Liver (tissue), 9 donors: ENCODE measurements around the gene ZNF341. TPM values are rescaled to one million over a fixed set of nuclear protein-coding genes. Genes with fewer than 3 reads are reported as not detected.

Source experiments
- DNase-seq: peaks from one replicate; pipeline ENCODE4 v3.0.0-alpha.2; 2017; ENCODE audit warnings: low spot score
- H3K27ac ChIP-seq, 2 donors: one replicate each; pipeline ENCODE4 v1.7.0; 2013; ENCODE audit warnings: inconsistent platforms in 2 of 2, low read length in 2 of 2, control low read depth in 1 of 2, low read depth in 1 of 2, mild to moderate bottlenecking in 1 of 2
- H3K27me3 ChIP-seq, 4 donors: one replicate each; pipeline versions ENCODE4 v1.6.1 to v1.7.0; 2013; ENCODE audit warnings: low read length in 3 of 4, inconsistent platforms in 1 of 4, mild to moderate bottlenecking in 1 of 4, moderate library complexity in 1 of 4; ENCODE audit not compliant: control insufficient read depth in 4 of 4, insufficient read depth in 4 of 4
- H3K36me3 ChIP-seq, 4 donors: one replicate each; pipeline versions ENCODE4 v1.6.1 to v1.7.0; 2013; ENCODE audit warnings: low read length in 3 of 4, mild to moderate bottlenecking in 3 of 4, low read depth in 1 of 4, moderate library complexity in 1 of 4; ENCODE audit not compliant: control insufficient read depth in 4 of 4, insufficient read depth in 3 of 4
- H3K4me1 ChIP-seq, 4 donors: one replicate each; pipeline versions ENCODE4 v1.6.1 to v1.7.0; 2013; ENCODE audit warnings: low read length in 3 of 4, mild to moderate bottlenecking in 3 of 4, moderate library complexity in 1 of 4; ENCODE audit not compliant: control insufficient read depth in 4 of 4, insufficient read depth in 4 of 4
- H3K4me3 ChIP-seq, 3 donors: one replicate each; pipeline versions ENCODE4 v1.6.1 to v1.7.0; 2013; ENCODE audit warnings: low read length in 3 of 3, control low read depth in 1 of 3, low read depth in 1 of 3, mild to moderate bottlenecking in 1 of 3
- H3K9ac ChIP-seq, 2 donors: one replicate each; pipeline ENCODE4 v1.7.0; 2013; ENCODE audit warnings: low read length in 2 of 2, mild to moderate bottlenecking in 2 of 2, moderate library complexity in 2 of 2, control low read depth in 1 of 2, low read depth in 1 of 2
- H3K9me3 ChIP-seq, 4 donors: one replicate each; pipeline versions ENCODE4 v1.6.1 to v1.7.0; 2013; ENCODE audit warnings: low read length in 3 of 4; ENCODE audit not compliant: control insufficient read depth in 4 of 4
- FOXA2 ChIP-seq: IDR thresholded peaks from 2 replicates; pipeline ENCODE4 v1.6.1; 2016; ENCODE audit warnings: antibody characterized with exemption
- HNF4A ChIP-seq, 2 donors: conservative IDR thresholded peaks; 2 replicates each; pipeline ENCODE4 v1.6.1; 2016; ENCODE audit warnings: antibody characterized with exemption in 2 of 2, mild to moderate bottlenecking in 2 of 2
- JUND ChIP-seq, 2 donors: IDR thresholded peaks; 2 replicates each; pipeline ENCODE4 v1.6.1; 2016; ENCODE audit warnings: antibody characterized with exemption in 2 of 2
- RAD21 ChIP-seq, 2 donors: IDR thresholded peaks; 2 replicates each; pipeline ENCODE4 v1.6.1; 2016; ENCODE audit warnings: antibody characterized with exemption in 2 of 2, mild to moderate bottlenecking in 2 of 2
- REST ChIP-seq: IDR thresholded peaks from 2 replicates; pipeline ENCODE4 v1.6.1; 2016; ENCODE audit warnings: antibody characterized with exemption, mild to moderate bottlenecking
- RXRA ChIP-seq, 2 donors: IDR thresholded peaks; 2 replicates each; pipeline ENCODE4 v1.6.1; 2017 to 2018; ENCODE audit warnings: antibody characterized with exemption in 2 of 2, mild to moderate bottlenecking in 1 of 2
- SP1 ChIP-seq: IDR thresholded peaks from 2 replicates; pipeline ENCODE4 v1.6.1; 2018; ENCODE audit warnings: antibody characterized with exemption, mild to moderate bottlenecking
- TAF1 ChIP-seq: conservative IDR thresholded peaks from 2 replicates; pipeline ENCODE4 v1.6.1; 2016; ENCODE audit warnings: antibody characterized with exemption, mild to moderate bottlenecking
- YY1 ChIP-seq: IDR thresholded peaks from 2 replicates; pipeline ENCODE4 v1.6.1; 2016; ENCODE audit warnings: antibody characterized with exemption, mild to moderate bottlenecking
- ZBTB33 ChIP-seq: IDR thresholded peaks from 2 replicates; pipeline ENCODE4 v1.6.1; 2016; ENCODE audit warnings: antibody characterized with exemption
- WGBS: extraction: QIAGEN DNeasy Blood & Tissue Kit; methylation state at CpG from one replicate; pipeline ENCODE4 v1.1.7; 2013; 5-methylcytosine and 5-hydroxymethylcytosine counted together
- polyA plus RNA-seq, 2 donors: library from polyadenylated mRNA; stranded (reverse) in 1 of 2; unstranded in 1 of 2; fragments of 200-250 nt in 1 of 2; fragments of >200 nt in 1 of 2; fragmentation: Nextera tagmentation in 1 of 2; extraction: Ambion mirVana in 1 of 2; gene quantifications; one replicate each; pipeline versions ENCODE4 v1.2.1 to v1.2.3, GENCODE V29; 2013 to 2015
- total RNA-seq, 2 donors: library from RNA; depleted of rRNA; stranded (reverse); fragments of >200 nt; gene quantifications; one replicate each; pipeline ENCODE4 v1.2.3, GENCODE V29; 2014
- TF ChIP-seq, protein P1 (sequence below): fragments of 150-350 bp; IDR thresholded peaks from 2 replicates; pipeline ENCODE4 v1.5.1; 2017; ENCODE audit warnings: improper control_type of control experiment, low read depth, low read length; ENCODE audit not compliant: missing input control
- TF ChIP-seq, protein P2 (sequence below): IDR thresholded peaks from 2 replicates; pipeline ENCODE4 v1.6.1; 2016; ENCODE audit warnings: antibody characterized with exemption
- donor health status: healthy.
- donor health status: healthy.
- donor health status: healthy.
- donor health status: healthy.
- donor health status: healthy.

The ZNF341 gene
- total and polyA plus RNA-seq, 4 donors = 0.69 to 1.1 (median 0.82) TPM

DNA sequence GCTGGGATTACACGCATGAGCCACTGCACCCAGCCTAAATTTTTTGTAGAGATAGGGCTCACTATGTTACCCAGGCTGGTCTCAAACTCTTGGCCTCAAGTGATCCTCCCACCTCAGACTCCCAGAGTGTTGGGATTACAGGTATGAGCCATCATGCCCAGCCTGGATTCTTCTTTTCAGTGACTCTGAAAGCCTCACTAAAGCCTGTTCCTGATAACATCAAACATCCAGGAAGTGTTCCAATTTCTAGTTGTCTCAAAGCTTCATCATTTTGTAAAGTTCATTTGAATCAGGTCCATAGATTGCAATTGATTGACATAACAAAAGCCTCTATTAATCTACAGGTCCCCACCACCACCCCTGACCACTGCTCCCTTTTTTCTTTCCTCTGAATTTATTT, 50.1 kb downstream of the ZNF341 start:
- H3K4me1 ChIP-seq = no peaks in the 10 kb centered on the region
- no peak overlapping the region for H3K27ac ChIP-seq
- H3K9me3 ChIP-seq = no peaks in the 10 kb centered on the region
- no peak overlapping the region for H3K4me3 ChIP-seq
- no peak overlapping the region for H3K9ac ChIP-seq
- TF ChIP-seq FOXA2 = no peak
- TF ChIP-seq RAD21 (IDR thresholded peaks at IDR 0.05) = no peak
- no peak for TF ChIP-seq ZBTB33
- TF ChIP-seq, protein P1, sequence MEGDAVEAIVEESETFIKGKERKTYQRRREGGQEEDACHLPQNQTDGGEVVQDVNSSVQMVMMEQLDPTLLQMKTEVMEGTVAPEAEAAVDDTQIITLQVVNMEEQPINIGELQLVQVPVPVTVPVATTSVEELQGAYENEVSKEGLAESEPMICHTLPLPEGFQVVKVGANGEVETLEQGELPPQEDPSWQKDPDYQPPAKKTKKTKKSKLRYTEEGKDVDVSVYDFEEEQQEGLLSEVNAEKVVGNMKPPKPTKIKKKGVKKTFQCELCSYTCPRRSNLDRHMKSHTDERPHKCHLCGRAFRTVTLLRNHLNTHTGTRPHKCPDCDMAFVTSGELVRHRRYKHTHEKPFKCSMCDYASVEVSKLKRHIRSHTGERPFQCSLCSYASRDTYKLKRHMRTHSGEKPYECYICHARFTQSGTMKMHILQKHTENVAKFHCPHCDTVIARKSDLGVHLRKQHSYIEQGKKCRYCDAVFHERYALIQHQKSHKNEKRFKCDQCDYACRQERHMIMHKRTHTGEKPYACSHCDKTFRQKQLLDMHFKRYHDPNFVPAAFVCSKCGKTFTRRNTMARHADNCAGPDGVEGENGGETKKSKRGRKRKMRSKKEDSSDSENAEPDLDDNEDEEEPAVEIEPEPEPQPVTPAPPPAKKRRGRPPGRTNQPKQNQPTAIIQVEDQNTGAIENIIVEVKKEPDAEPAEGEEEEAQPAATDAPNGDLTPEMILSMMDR = no peak
- TF ChIP-seq SP1 = no peak
- no peak for TF ChIP-seq RXRA (IDR thresholded peaks at IDR 0.05)
- no peak for TF ChIP-seq TAF1
- TF ChIP-seq HNF4A (conservative IDR thresholded peaks at IDR 0.05) = no peak
- no peak for TF ChIP-seq REST
- H3K36me3 ChIP-seq = no peaks in the 10 kb centered on the region
- H3K27me3 ChIP-seq = no peaks in the 10 kb centered on the region
- WGBS = 93% methylated on average over 1 of the region's 1 CpG
- no peak for DNase-seq

DNA sequence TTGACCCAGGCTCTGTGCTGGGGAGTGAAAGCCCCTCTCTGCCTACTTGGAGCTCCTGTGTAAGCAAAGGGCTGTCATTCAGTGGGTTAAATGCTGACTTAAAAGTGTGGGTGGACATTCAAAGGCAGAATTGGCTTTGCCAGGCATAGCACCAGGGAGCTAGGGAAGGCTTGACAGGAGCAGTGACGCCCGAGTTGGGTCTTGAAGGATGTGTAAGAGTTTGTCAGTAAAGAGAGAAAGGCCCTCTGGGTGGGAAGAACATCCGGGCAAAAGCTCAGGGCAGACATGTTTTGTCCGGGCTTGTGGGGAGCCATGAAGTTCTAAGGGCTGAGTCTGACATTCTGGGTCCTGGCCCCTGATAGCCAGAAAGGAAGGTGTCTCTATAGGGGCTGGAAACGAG, 51.5 kb downstream of the ZNF341 start:
- Histone ChIP-seq H3K27me3 (no peaks in the 10 kb centered on the region), H3K9me3 (no peaks in the 10 kb centered on the region), H3K36me3 (no peaks in the 10 kb centered on the region), H3K27ac (no peak overlapping the region), H3K4me3 (no peak overlapping the region), H3K4me1 (no peaks in the 10 kb centered on the region), H3K9ac (no peak overlapping the region)
- TF ChIP-seq JUND (IDR thresholded peaks at IDR 0.05) (no peak), FOXA2 (no peak), YY1 (no peak), RXRA (IDR thresholded peaks at IDR 0.05) (no peak), RAD21 (IDR thresholded peaks at IDR 0.05) (no peak)
- TF ChIP-seq, protein P2, sequence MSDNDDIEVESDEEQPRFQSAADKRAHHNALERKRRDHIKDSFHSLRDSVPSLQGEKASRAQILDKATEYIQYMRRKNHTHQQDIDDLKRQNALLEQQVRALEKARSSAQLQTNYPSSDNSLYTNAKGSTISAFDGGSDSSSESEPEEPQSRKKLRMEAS = no peak
- TF ChIP-seq, protein P1 = no peak
- WGBS = 92% methylated on average over 5 of the region's 5 CpGs
- DNase-seq = no peak
